Smooth muscle cell (in vitro differentiated cells): ENCODE measurements around the gene TRIM15. TPM values are rescaled to one million over a fixed set of nuclear protein-coding genes. Genes with fewer than 3 reads are reported as not detected.

Experiments
- DNase-seq: peaks from one replicate; lab custom pipeline; 2025; ENCODE audit not compliant: unreplicated experiment; lab: John Stamatoyannopoulos, UW
- H2AFZ ChIP-seq: fragments of 200-600 bp; sonication (generic); 2 replicates; pipeline ENCODE4 v1.6.0; 2016; ENCODE audit warnings: antibody characterized with exemption, low read depth, mild to moderate bottlenecking
- H3F3A ChIP-seq: fragments of 200-600 bp; sonication (generic); 2 replicates; pipeline ENCODE4 v1.6.0; 2017; ENCODE audit warnings: antibody characterized with exemption, low read depth
- H3K27ac ChIP-seq: fragments of 200-600 bp; sonication (generic); 2 replicates; pipeline ENCODE4 v1.5.1; 2016; ENCODE audit warnings: low read depth, mild to moderate bottlenecking
- H3K27me3 ChIP-seq: fragments of 200-600 bp; sonication (generic); 2 replicates; pipeline ENCODE4 v1.6.1; 2016; ENCODE audit warnings: low read depth, mild to moderate bottlenecking
- H3K36me3 ChIP-seq: fragments of 200-600 bp; sonication (generic); 2 replicates; pipeline ENCODE4 v1.5.1; 2016; ENCODE audit warnings: low read depth
- H3K4me1 ChIP-seq: fragments of 200-600 bp; sonication (generic); 2 replicates; pipeline ENCODE4 v1.5.1; 2016; ENCODE audit warnings: low read depth
- H3K4me2 ChIP-seq: fragments of 200-600 bp; sonication (generic); 2 replicates; pipeline ENCODE4 v1.6.0; 2016; ENCODE audit warnings: mild to moderate bottlenecking
- H3K4me3 ChIP-seq: fragments of 200-600 bp; sonication (generic); 2 replicates; pipeline ENCODE4 v1.5.1; 2016; ENCODE audit warnings: mild to moderate bottlenecking
- H3K79me2 ChIP-seq: fragments of 200-600 bp; sonication (generic); 2 replicates; pipeline ENCODE4 v1.6.0; 2016; ENCODE audit warnings: low read depth, mild to moderate bottlenecking
- H3K9ac ChIP-seq: fragments of 200-600 bp; sonication (generic); 2 replicates; pipeline ENCODE4 v1.6.0; 2016; ENCODE audit warnings: low read depth
- H3K9me3 ChIP-seq: fragments of 200-600 bp; sonication (generic); replicated peaks from 2 replicates; pipeline ENCODE4 v1.5.1; 2016; ENCODE audit warnings: low read depth
- H4K20me1 ChIP-seq: fragments of 200-600 bp; sonication (generic); 2 replicates; pipeline ENCODE4 v1.6.0; 2016; ENCODE audit warnings: low read depth
- WGBS: methylation state at CpG from one replicate; pipeline ENCODE4 v1.1.7; 2016; ENCODE audit warnings: low lambda C conversion rate; 5-methylcytosine and 5-hydroxymethylcytosine counted together
- polyA plus RNA-seq: library from polyadenylated mRNA; unstranded; fragments of >200 nt; fragmentation: Nextera tagmentation; extraction: Ambion mirVana; gene quantifications from 2 replicates; pipeline ENCODE4 v1.2.1, GENCODE V29; 2016
- total RNA-seq: library from RNA; depleted of rRNA; stranded (reverse); fragments of >200 nt; gene quantifications from 2 replicates; pipeline ENCODE4 v1.2.3, GENCODE V29; 2014
- TF ChIP-seq, protein P1 (sequence below): fragments of 200-600 bp; sonication (generic); IDR thresholded peaks from 2 replicates; pipeline ENCODE4 v1.5.1; 2017; ENCODE audit warnings: borderline replicate concordance, mild to moderate bottlenecking, antibody characterized with exemption; ENCODE audit not compliant: insufficient read depth, poor library complexity, severe bottlenecking

TRIM15 gene
- total and polyA plus RNA-seq, 2 experiments from 2014 or later, result not detected

DNA sequence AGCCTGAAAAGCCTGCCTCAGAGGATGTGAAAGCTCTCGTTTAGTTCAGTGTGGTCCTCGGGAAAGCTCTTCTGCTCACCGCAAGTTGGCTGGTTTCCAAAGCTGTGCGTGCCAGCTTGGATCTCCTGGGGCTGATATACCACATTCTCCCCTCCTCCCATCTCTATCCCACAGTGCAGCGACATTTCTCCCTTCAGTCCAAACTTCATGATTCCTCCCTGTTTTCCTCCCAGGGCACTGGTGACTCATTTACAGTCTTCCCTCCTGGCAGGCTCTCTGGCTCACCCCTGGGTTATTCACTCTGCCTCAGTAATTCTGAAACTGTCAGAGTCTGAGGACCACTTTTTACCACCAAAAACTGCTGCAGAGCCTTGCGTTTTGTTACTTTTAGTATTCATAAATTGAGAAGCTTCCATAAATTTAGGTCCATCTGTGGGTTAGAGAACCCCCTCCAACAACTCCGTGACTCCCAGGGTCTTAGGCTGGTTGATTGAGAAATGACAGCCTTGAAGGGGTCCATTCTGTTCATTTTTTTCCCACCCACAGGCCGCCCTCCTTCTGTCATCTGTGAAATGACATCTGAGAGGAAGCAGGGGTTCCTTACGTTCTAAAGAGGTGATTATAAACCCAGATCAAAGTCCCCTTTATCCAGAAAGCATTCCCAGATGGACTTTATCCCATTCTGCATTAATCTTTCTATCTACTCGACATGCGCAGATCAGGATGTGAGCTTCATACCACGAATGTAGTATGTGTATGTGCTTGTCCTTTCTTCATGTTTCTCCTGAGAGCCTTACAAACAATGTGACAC, 8.4 kb upstream of the TRIM15 start:
- Histone ChIP-seq H3K4me3 (no peak overlapping the region), H2AFZ (no peak overlapping the region)
- DNase-seq, result no peak

DNA sequence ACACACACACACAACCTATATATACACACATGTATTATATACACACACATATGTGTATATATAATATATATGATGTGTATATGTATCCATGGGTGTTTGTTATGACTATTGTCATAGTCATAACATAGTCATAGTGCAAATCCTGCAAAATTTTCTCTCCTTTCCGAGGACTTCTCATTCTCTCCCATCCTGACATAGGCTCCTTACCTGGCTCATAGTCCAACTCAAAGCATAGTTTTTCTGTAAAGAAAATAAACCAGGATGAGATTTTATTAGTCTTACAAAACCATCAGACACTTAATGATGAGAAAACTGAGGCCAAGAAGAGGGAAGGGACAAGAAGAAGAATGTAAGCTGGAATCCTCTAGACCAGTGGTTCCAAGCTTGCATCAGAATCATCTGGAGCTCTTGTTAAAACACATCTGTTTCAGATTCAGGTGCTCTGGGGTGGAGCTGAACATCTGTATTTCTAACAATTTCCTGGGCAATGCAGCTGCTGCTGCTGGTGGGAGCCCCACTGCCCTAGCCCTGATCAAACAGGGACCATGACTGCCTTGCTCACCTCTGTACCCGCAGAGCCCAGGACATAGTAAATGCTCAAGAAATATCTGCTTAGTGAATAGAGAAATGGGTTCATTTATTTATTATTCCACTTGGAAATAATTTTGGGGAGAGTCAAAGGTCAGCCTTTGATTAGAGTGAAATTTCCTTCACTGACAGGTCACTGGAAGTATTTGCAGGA, 7.7 kb upstream of the TRIM15 start:
- no peaks in the 10 kb centered on the region for H3K4me1 ChIP-seq
- H3F3A ChIP-seq, result no peaks in the 10 kb centered on the region
- no peak overlapping the region for H3K4me3 ChIP-seq
- H3K36me3 ChIP-seq, result no peaks in the 10 kb centered on the region
- no peaks in the 10 kb centered on the region for H3K79me2 ChIP-seq
- no peak overlapping the region for H3K4me2 ChIP-seq
- DNase-seq, result no peak
- no peaks in the 10 kb centered on the region for H3K9me3 ChIP-seq
- TF ChIP-seq, protein P1, sequence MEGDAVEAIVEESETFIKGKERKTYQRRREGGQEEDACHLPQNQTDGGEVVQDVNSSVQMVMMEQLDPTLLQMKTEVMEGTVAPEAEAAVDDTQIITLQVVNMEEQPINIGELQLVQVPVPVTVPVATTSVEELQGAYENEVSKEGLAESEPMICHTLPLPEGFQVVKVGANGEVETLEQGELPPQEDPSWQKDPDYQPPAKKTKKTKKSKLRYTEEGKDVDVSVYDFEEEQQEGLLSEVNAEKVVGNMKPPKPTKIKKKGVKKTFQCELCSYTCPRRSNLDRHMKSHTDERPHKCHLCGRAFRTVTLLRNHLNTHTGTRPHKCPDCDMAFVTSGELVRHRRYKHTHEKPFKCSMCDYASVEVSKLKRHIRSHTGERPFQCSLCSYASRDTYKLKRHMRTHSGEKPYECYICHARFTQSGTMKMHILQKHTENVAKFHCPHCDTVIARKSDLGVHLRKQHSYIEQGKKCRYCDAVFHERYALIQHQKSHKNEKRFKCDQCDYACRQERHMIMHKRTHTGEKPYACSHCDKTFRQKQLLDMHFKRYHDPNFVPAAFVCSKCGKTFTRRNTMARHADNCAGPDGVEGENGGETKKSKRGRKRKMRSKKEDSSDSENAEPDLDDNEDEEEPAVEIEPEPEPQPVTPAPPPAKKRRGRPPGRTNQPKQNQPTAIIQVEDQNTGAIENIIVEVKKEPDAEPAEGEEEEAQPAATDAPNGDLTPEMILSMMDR, result no peak
- H2AFZ ChIP-seq, result no peak overlapping the region
- WGBS, result 94% methylated on average over 2 of the region's 2 CpGs
- peaks cover 51% of the 10 kb centered on the region for H3K27me3 ChIP-seq
- H3K27ac ChIP-seq, result no peak overlapping the region
- H3K9ac ChIP-seq, result no peak overlapping the region
- H4K20me1 ChIP-seq, result no peaks in the 10 kb centered on the region

More for the DNA sequence above, 8.4 kb upstream of the TRIM15 start:
- H3K9me3 ChIP-seq, result no peaks in the 10 kb centered on the region
- no peak overlapping the region for H3K27ac ChIP-seq
- TF ChIP-seq, protein P1, result no peak
- H4K20me1 ChIP-seq, result no peaks in the 10 kb centered on the region
- no peaks in the 10 kb centered on the region for H3K79me2 ChIP-seq
- H3K36me3 ChIP-seq, result no peaks in the 10 kb centered on the region
- H3K4me2 ChIP-seq, result no peak overlapping the region
- no peaks in the 10 kb centered on the region for H3F3A ChIP-seq
- H3K27me3 ChIP-seq, result peaks cover 53% of the 10 kb centered on the region
- no peaks in the 10 kb centered on the region for H3K4me1 ChIP-seq
- H3K9ac ChIP-seq, result no peak overlapping the region
- 58% methylated on average over 12 of the region's 12 CpGs for WGBS

DNA sequence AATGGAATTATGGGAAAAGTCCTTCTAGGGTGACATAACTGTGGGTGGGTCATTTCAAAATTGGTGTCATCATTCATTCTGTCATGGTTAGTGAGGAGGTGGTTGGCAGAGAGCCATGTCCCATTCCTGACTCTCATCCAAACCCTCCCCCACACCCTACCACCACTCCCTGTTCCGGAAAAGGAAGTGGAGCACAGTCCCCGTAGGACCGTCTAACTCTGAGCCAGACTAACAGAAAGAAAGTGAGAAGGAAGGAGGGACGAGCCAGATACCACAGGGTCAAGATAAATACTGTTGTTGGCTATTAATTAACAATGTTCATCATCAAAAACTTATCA, 7.1 kb upstream of the TRIM15 start:
- H4K20me1 ChIP-seq, result no peaks in the 10 kb centered on the region

More for the DNA sequence above, 7.1 kb upstream of the TRIM15 start:
- Histone ChIP-seq H3K9me3 (no peaks in the 10 kb centered on the region), H3K4me1 (no peaks in the 10 kb centered on the region), H3K4me2 (no peak overlapping the region), H3F3A (no peaks in the 10 kb centered on the region), H2AFZ (no peak overlapping the region), H3K27ac (no peak overlapping the region), H3K36me3 (no peaks in the 10 kb centered on the region), H3K4me3 (no peak overlapping the region), H3K79me2 (no peaks in the 10 kb centered on the region), H3K9ac (no peak overlapping the region), H3K27me3 (peaks cover 46% of the 10 kb centered on the region)
- WGBS, result 57% methylated on average over 4 of the region's 4 CpGs
- TF ChIP-seq, protein P1, result no peak
- DNase-seq, result no peak
